HUES64 (cell line): Measurements from ENCODE around the gene ANXA5.

Experiments
- H3K27ac ChIP-seq: 2 replicates; pipeline ENCODE4 v1.7.0; 2013; ENCODE audit warnings: low read depth, low read length, inconsistent platforms
- H3K27me3 ChIP-seq: 2 replicates; pipeline ENCODE4 v1.6.1; 2013; ENCODE audit warnings: mild to moderate bottlenecking, low read length; ENCODE audit not compliant: insufficient read depth
- H3K36me3 ChIP-seq: 2 replicates; pipeline ENCODE4 v1.6.1; 2013; ENCODE audit warnings: mild to moderate bottlenecking, low read length; ENCODE audit not compliant: insufficient read depth
- H3K4me1 ChIP-seq: 2 replicates; pipeline ENCODE4 v1.6.1; 2013; ENCODE audit warnings: mild to moderate bottlenecking, low read length, moderate library complexity; ENCODE audit not compliant: insufficient read depth
- H3K4me3 ChIP-seq: 2 replicates; pipeline ENCODE4 v1.5.1; 2013; ENCODE audit warnings: mild to moderate bottlenecking, low read length, moderate library complexity
- H3K9ac ChIP-seq: 2 replicates; pipeline ENCODE4 v1.6.1; 2013; ENCODE audit warnings: mild to moderate bottlenecking, low read depth, low read length
- H3K9me3 ChIP-seq: 2 replicates; pipeline ENCODE4 v1.6.1; 2013; ENCODE audit warnings: low read depth, low read length; ENCODE audit not compliant: insufficient read depth
- WGBS: fragments of 150-250, 120-280 bp; methylation state at CpG from one replicate; pipeline ENCODE4 v1.1.7; 2013; ENCODE audit warnings: missing lambda C conversion rate; 5-methylcytosine and 5-hydroxymethylcytosine counted together

The ANXA5 gene

GRCh38 chr4:121711263-121712000 lies 14.7 kb upstream of the ANXA5 start:
- peaks cover 28% of the 10 kb centered on the region for H3K4me1 ChIP-seq
- H3K9me3 ChIP-seq = no peaks in the 10 kb centered on the region
- H3K4me3 ChIP-seq = peak overlapping the region; percentile 43
- H3K36me3 ChIP-seq = no peaks in the 10 kb centered on the region
- no peaks in the 10 kb centered on the region for H3K27me3 ChIP-seq
- peak overlapping the region; percentile 72; the same call in 1 of the 2 replicates for H3K9ac ChIP-seq
- 2% methylated on average over 18 of the region's 18 CpGs for WGBS
- H3K27ac ChIP-seq = peak overlapping the region; percentile 83

GRCh38 chr4:121709766-121710405 lies 13.1 kb upstream of the ANXA5 start:
- Histone ChIP-seq H3K9me3 (no peaks in the 10 kb centered on the region), H3K27me3 (no peaks in the 10 kb centered on the region), H3K27ac (0 out of 2 replicates have a peak overlapping the region, but pooled peaks have one; percentile 53), H3K4me3 (no peak overlapping the region), H3K9ac (no peak overlapping the region), H3K4me1 (peaks cover 34% of the 10 kb centered on the region), H3K36me3 (no peaks in the 10 kb centered on the region)
- 95% methylated on average over 3 of the region's 3 CpGs for WGBS

- Histone ChIP-seq H3K27me3 (no peaks in the 10 kb centered on the region), H3K36me3 (no peaks in the 10 kb centered on the region), H3K4me1 (peaks cover 29% of the 10 kb centered on the region), H3K27ac (no peak overlapping the region), H3K9me3 (no peaks in the 10 kb centered on the region), H3K4me3 (no peak overlapping the region), H3K9ac (no peak overlapping the region)
These were observed 10.6 kb upstream of the ANXA5 start for GRCh38 chr4:121707344-121707743.

- peaks cover 22% of the 10 kb centered on the region for H3K4me1 ChIP-seq
- no peaks in the 10 kb centered on the region for H3K9me3 ChIP-seq
- no peak overlapping the region for H3K4me3 ChIP-seq
- H3K36me3 ChIP-seq = no peaks in the 10 kb centered on the region
- H3K27me3 ChIP-seq = no peaks in the 10 kb centered on the region
- H3K27ac ChIP-seq = no peak overlapping the region
- H3K9ac ChIP-seq = no peak overlapping the region
- WGBS = 76% methylated on average over 4 of the region's 4 CpGs
These were observed 9.8 kb upstream of the ANXA5 start for GRCh38 chr4:121706595-121707021.

GRCh38 chr4:121705521-121705920 lies 8.7 kb upstream of the ANXA5 start:
- 95% methylated on average over 5 of the region's 6 CpGs for WGBS

GRCh38 chr4:121702136-121702535 lies 5.4 kb upstream of the ANXA5 start:
- Histone ChIP-seq H3K9ac (no peak overlapping the region), H3K4me3 (no peak overlapping the region), H3K27ac (no peak overlapping the region), H3K27me3 (no peaks in the 10 kb centered on the region), H3K36me3 (no peaks in the 10 kb centered on the region), H3K9me3 (no peaks in the 10 kb centered on the region), H3K4me1 (peaks cover 15% of the 10 kb centered on the region; the same call in 1 of the 2 replicates)
- 94% methylated on average over 4 of the region's 4 CpGs for WGBS

More at GRCh38 chr4:121705521-121705920, 8.7 kb upstream of the ANXA5 start:
- H3K9ac ChIP-seq = no peak overlapping the region
- H3K36me3 ChIP-seq = no peaks in the 10 kb centered on the region
- no peak overlapping the region for H3K4me3 ChIP-seq
- peaks cover 13% of the 10 kb centered on the region for H3K4me1 ChIP-seq
- H3K9me3 ChIP-seq = no peaks in the 10 kb centered on the region
- no peaks in the 10 kb centered on the region for H3K27me3 ChIP-seq
- no peak overlapping the region for H3K27ac ChIP-seq

- Histone ChIP-seq H3K27ac (no peak overlapping the region), H3K27me3 (no peaks in the 10 kb centered on the region), H3K9me3 (no peaks in the 10 kb centered on the region), H3K4me1 (peaks cover 15% of the 10 kb centered on the region; the same call in 1 of the 2 replicates), H3K4me3 (no peak overlapping the region), H3K9ac (no peak overlapping the region), H3K36me3 (no peaks in the 10 kb centered on the region)
- 93% methylated on average over 3 of the region's 3 CpGs for WGBS
These were observed 4.5 kb upstream of the ANXA5 start for GRCh38 chr4:121701263-121701662.

- peaks cover 25% of the 10 kb centered on the region for H3K4me1 ChIP-seq
- 77% methylated on average over 5 of the region's 5 CpGs for WGBS
- H3K27me3 ChIP-seq = no peaks in the 10 kb centered on the region
- no peak overlapping the region for H3K27ac ChIP-seq
- peaks cover 15% of the 10 kb centered on the region; the same call in 1 of the 2 replicates for H3K36me3 ChIP-seq
- H3K9me3 ChIP-seq = no peaks in the 10 kb centered on the region
- H3K4me3 ChIP-seq = no peak overlapping the region
- no peak overlapping the region for H3K9ac ChIP-seq
These were observed 1.5 kb upstream of the ANXA5 start for GRCh38 chr4:121698236-121698671.

GRCh38 chr4:121697564-121697963 lies 784 bp upstream of the ANXA5 start:
- H3K4me3 ChIP-seq = peak overlapping the region; percentile 95
- H3K27me3 ChIP-seq = no peaks in the 10 kb centered on the region
- H3K4me1 ChIP-seq = peaks cover 25% of the 10 kb centered on the region
- H3K9ac ChIP-seq = peak overlapping the region; percentile 65; the same call in 1 of the 2 replicates
- WGBS = 68% methylated on average over 9 of the region's 9 CpGs
- no peak overlapping the region for H3K27ac ChIP-seq
- no peaks in the 10 kb centered on the region for H3K9me3 ChIP-seq
- peaks cover 19% of the 10 kb centered on the region; the same call in 1 of the 2 replicates for H3K36me3 ChIP-seq

GRCh38 chr4:121696170-121696580 lies 605 bp downstream of the ANXA5 start:
- under 1% methylated on average over 26 of the region's 26 CpGs for WGBS
- Histone ChIP-seq H3K4me1 (peaks cover 36% of the 10 kb centered on the region), H3K27ac (peak overlapping the region; percentile 77), H3K27me3 (no peaks in the 10 kb centered on the region), H3K9ac (peak overlapping the region; percentile 90), H3K9me3 (no peaks in the 10 kb centered on the region), H3K4me3 (peak overlapping the region; percentile 95), H3K36me3 (peaks cover 23% of the 10 kb centered on the region; the same call in 1 of the 2 replicates)

GRCh38 chr4:121693886-121694285 lies 2.9 kb downstream of the ANXA5 start:
- peaks cover 36% of the 10 kb centered on the region; the same call in 1 of the 2 replicates for H3K36me3 ChIP-seq
- WGBS = no CpG with 5 or more reads among the region's 4 CpGs
- H3K4me3 ChIP-seq = peak overlapping the region; percentile 16; the same call in 1 of the 2 replicates
- H3K27ac ChIP-seq = no peak overlapping the region
- no peaks in the 10 kb centered on the region for H3K9me3 ChIP-seq
- H3K27me3 ChIP-seq = no peaks in the 10 kb centered on the region
- no peak overlapping the region for H3K9ac ChIP-seq
- H3K4me1 ChIP-seq = peaks cover 59% of the 10 kb centered on the region
